ENCODE measurements around the gene CDC42BPB. TPM values are rescaled to one million over a fixed set of nuclear protein-coding genes. Genes with fewer than 3 reads are reported as not detected.
A peak's percentile ranks its signal among the peaks of the same experiment; 100 is the strongest.

The CDC42BPB gene
- total and polyA plus RNA-seq, 2 of the 13 experiments (the other 11 are each of a cell fraction or from before 2014, with no cell fraction given): 19.7 to 32.3 TPM

GRCh38 chr14:102922490-102923200 lies 134.7 kb downstream of the CDC42BPB start, which contains the start of gene AMN (continued):
- peak; percentile 79; the same call in 1 of the 2 replicates for TF ChIP-seq ZNF616 (CRISPR knock-in tag; IDR thresholded peaks at IDR 0.05; ENCODE audit: low read depth)
- no peak for TF ChIP-seq EHMT2 (IDR thresholded peaks at IDR 0.05; ENCODE audit: borderline replicate concordance, low read depth, low read length)
- peak; percentile 88 for TF ChIP-seq ZMYM4 (CRISPR knock-in tag; IDR thresholded peaks at IDR 0.05)
- TF ChIP-seq ZNF503 (CRISPR knock-in tag; IDR thresholded peaks at IDR 0.05): peak; percentile 60; the same call in 1 of the 2 replicates
- no peak for TF ChIP-seq NCOA5 (CRISPR knock-in tag; IDR thresholded peaks at IDR 0.05)
- peak; percentile 64 for TF ChIP-seq SALL1 (CRISPR knock-in tag; IDR thresholded peaks at IDR 0.05)
- TF ChIP-seq ISL2 (CRISPR knock-in tag; IDR thresholded peaks at IDR 0.05): peak; percentile 68; the same call in 1 of the 2 replicates
- TF ChIP-seq, protein P1, sequence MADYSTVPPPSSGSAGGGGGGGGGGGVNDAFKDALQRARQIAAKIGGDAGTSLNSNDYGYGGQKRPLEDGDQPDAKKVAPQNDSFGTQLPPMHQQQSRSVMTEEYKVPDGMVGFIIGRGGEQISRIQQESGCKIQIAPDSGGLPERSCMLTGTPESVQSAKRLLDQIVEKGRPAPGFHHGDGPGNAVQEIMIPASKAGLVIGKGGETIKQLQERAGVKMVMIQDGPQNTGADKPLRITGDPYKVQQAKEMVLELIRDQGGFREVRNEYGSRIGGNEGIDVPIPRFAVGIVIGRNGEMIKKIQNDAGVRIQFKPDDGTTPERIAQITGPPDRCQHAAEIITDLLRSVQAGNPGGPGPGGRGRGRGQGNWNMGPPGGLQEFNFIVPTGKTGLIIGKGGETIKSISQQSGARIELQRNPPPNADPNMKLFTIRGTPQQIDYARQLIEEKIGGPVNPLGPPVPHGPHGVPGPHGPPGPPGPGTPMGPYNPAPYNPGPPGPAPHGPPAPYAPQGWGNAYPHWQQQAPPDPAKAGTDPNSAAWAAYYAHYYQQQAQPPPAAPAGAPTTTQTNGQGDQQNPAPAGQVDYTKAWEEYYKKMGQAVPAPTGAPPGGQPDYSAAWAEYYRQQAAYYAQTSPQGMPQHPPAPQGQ (CRISPR knock-in tag; IDR thresholded peaks at IDR 0.05; ENCODE audit: borderline replicate concordance): no peak
- TF ChIP-seq NFIC (IDR thresholded peaks at IDR 0.05; ENCODE audit: low read length): no peak
- TF ChIP-seq, protein P2, sequence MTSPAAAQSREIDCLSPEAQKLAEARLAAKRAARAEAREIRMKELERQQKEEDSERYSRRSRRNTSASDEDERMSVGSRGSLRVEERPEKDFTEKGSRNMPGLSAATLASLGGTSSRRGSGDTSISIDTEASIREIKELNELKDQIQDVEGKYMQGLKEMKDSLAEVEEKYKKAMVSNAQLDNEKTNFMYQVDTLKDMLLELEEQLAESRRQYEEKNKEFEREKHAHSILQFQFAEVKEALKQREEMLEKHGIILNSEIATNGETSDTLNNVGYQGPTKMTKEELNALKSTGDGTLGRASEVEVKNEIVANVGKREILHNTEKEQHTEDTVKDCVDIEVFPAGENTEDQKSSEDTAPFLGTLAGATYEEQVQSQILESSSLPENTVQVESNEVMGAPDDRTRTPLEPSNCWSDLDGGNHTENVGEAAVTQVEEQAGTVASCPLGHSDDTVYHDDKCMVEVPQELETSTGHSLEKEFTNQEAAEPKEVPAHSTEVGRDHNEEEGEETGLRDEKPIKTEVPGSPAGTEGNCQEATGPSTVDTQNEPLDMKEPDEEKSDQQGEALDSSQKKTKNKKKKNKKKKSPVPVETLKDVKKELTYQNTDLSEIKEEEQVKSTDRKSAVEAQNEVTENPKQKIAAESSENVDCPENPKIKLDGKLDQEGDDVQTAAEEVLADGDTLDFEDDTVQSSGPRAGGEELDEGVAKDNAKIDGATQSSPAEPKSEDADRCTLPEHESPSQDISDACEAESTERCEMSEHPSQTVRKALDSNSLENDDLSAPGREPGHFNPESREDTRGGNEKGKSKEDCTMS (CRISPR knock-in tag; conservative IDR thresholded peaks at IDR 0.05): no peak
- no peak for TF ChIP-seq ZNF101 (CRISPR knock-in tag; IDR thresholded peaks at IDR 0.05; ENCODE audit: borderline replicate concordance, low read depth)
- no peak; the same call in 1 of the 2 replicates for TF ChIP-seq PRDM10 (CRISPR knock-in tag; IDR thresholded peaks at IDR 0.05; ENCODE audit: low read depth)
- TF ChIP-seq ZNF12 (CRISPR knock-in tag; IDR thresholded peaks at IDR 0.05): no peak
- TF ChIP-seq SNAPC2 (CRISPR knock-in tag; IDR thresholded peaks at IDR 0.05): no peak
- no peak; the same call in 1 of the 2 replicates for TF ChIP-seq ZNF724P (CRISPR knock-in tag; IDR thresholded peaks at IDR 0.05; ENCODE audit: borderline replicate concordance)
- no peak for TF ChIP-seq ZNF780A (CRISPR knock-in tag; IDR thresholded peaks at IDR 0.05)
- TF ChIP-seq HIC2 (CRISPR knock-in tag; IDR thresholded peaks at IDR 0.05; ENCODE audit: low read depth): no peak
